SKM-1 treated with dmso at 0.1 percent for 144 hours (cell line): Measurements from ENCODE around the gene HSP90B1.

ENCODE experiments used
- DNase-seq: peaks from one replicate; lab custom pipeline; 2025; ENCODE audit not compliant: unreplicated experiment; lab: John Stamatoyannopoulos, UW

HSP90B1 gene

GRCh38 chr12:103930034-103930786, at the start of gene HSP90B1:
HSP90B1 (plus strand) TSS chr12:103930410; CDS start chr12:103930516, 106 bp downstream.
- peak; percentile 92 for DNase-seq

- no peak for DNase-seq
Measured at GRCh38 chr12:103881261-103881660, 48.9 kb upstream of the HSP90B1 start.

- no peak for DNase-seq
Measured at GRCh38 chr12:103882861-103883596, 47.2 kb upstream of the HSP90B1 start.

- no peak for DNase-seq
Measured at GRCh38 chr12:103883908-103884307, 46.3 kb upstream of the HSP90B1 start.

- no peak for DNase-seq
Measured at GRCh38 chr12:103884316-103884715, 45.9 kb upstream of the HSP90B1 start.

- no peak for DNase-seq
Measured at GRCh38 chr12:103886195-103886797, 43.9 kb upstream of the HSP90B1 start.

- DNase-seq = no peak
Measured at GRCh38 chr12:103887738-103888137, 42.5 kb upstream of the HSP90B1 start.

- no peak for DNase-seq
Measured at GRCh38 chr12:103897316-103897715, 32.9 kb upstream of the HSP90B1 start.

GRCh38 chr12:103901518-103902173, 28.6 kb upstream of the HSP90B1 start:
- DNase-seq = no peak

- no peak for DNase-seq
Measured at GRCh38 chr12:103903993-103904392, 26.2 kb upstream of the HSP90B1 start.

GRCh38 chr12:103905730-103906349, 24.4 kb upstream of the HSP90B1 start:
- no peak for DNase-seq

- DNase-seq = no peak
Measured at GRCh38 chr12:103908246-103908541, 22.0 kb upstream of the HSP90B1 start.

- DNase-seq = no peak
Measured at GRCh38 chr12:103908877-103909276, 21.3 kb upstream of the HSP90B1 start.

- DNase-seq = no peak
Measured at GRCh38 chr12:103909811-103910210, 20.4 kb upstream of the HSP90B1 start.

GRCh38 chr12:103912069-103912468, 18.1 kb upstream of the HSP90B1 start:
- DNase-seq = no peak

- no peak for DNase-seq
Measured at GRCh38 chr12:103913100-103913499, 17.1 kb upstream of the HSP90B1 start.

GRCh38 chr12:103915306-103915705, 14.9 kb upstream of the HSP90B1 start:
- no peak for DNase-seq

GRCh38 chr12:103917873-103918272, 12.3 kb upstream of the HSP90B1 start:
- no peak for DNase-seq

GRCh38 chr12:103924761-103925641, 5.2 kb upstream of the HSP90B1 start:
- DNase-seq = no peak

- peak; percentile 21 for DNase-seq
Measured at GRCh38 chr12:103928682-103929045, 1.5 kb upstream of the HSP90B1 start.
